DMS53 (cell line): ENCODE data around the gene AP4E1.
"Not testable (repeated sequence)": the region's sequence is repeated elsewhere in the genome, so short reads cannot be mapped to it uniquely, and the experiment has no call there.

Experiments used
- DNase-seq: peaks from one replicate; lab custom pipeline; 2025; lab: John Stamatoyannopoulos, UW

The AP4E1 gene

GRCh38 chr15:50908209-50909009, at the start of gene AP4E1:
Gene AP4E1 (plus strand): TSS chr15:50908683. CDS start chr15:50908779, 96 bp downstream.
- DNase-seq: peak; percentile 91

- no peak for DNase-seq
Observed at GRCh38 chr15:50860824-50861223, 47.7 kb upstream of the AP4E1 start.

GRCh38 chr15:50862553-50862952, 45.9 kb upstream of the AP4E1 start:
- no peak for DNase-seq

DNA sequence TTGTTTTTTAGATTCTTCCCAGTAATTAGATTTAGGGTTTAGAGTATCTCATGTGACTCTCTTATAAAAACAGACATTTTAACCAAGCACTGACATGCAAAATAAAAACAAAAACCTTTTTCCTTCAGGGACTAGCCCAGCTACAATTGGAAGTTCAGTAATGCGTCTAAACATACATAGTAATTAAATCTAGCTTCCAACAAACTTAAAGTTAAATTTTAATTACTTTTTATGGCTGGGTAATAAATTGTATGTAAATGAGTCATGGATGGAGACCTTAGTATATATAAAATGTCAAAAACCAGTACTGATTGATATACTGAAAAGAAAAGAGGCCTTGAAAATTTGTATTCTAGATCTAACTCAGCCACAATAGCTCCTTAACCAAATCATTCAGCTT, 43.6 kb upstream of the AP4E1 start:
- DNase-seq: no peak

- no peak for DNase-seq
Observed at GRCh38 chr15:50865515-50866353, 42.7 kb upstream of the AP4E1 start.

DNA sequence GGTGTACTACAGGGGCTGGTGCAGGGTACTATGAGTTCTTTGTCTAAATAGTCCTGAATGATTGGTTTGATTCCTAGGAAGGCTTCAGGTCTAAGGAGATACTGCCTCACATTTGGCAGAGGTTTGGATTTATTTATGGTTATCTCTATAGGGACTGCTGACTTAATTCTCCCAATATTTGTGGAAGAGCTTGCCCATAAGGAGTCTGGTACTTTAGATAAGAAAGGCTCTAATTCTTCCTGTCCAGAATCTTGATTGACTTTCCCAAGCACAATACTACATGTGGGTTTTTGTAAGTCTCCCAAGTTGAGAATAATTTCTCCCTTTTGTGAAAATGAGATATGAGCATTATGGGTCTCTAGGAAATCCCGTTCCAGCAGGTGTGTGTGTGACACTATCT, 36.7 kb upstream of the AP4E1 start:
- no peak for DNase-seq

DNA sequence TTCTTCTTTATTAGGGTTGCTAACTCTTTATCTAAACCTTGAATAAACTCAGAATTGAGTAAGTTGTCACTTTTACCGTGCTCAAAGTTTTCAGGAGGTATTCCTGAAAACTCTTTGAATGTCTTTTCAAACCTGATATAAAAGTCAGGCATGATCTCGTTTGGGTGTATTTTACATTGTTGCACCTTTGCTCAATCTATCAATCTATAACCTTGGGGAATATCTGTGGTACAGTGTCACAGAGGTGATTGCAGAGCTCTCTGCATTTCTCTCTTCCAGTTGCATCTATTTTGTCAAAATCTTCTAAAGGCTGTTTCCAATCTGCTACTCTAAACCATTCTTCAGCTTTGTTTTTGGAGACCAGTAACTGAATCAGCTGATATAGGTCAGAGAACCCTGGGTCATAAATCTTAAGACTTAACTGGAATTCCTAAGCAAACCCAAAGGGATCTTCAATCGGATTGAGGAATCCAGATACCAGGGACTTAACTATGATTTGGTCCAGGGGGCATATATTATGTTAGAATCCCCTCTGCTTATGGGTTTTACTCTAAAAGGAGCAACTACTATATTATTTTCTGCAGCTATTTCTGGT, 35.6 kb upstream of the AP4E1 start:
- no peak for DNase-seq

DNA sequence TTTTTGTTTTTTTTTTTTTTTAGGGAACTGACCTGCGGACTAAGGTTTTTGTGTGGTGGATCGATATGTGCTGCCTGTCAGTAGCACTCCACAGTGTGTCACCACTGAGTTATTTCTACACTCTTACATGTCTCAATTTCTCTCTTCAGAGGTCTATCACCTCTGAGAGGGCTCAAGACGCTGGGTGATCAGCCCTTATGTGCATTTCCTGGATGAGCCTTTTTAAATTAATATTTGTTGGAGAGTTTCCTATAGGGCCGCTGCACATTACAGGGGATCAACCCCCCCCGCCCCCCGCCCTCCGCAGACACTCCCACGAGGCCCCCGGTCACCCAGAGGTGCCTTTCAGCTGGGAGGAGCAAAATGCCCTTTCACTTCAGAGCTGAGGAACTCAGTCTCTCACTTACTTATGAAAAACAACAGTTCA, 34.5 kb upstream of the AP4E1 start:
- no peak for DNase-seq

DNA sequence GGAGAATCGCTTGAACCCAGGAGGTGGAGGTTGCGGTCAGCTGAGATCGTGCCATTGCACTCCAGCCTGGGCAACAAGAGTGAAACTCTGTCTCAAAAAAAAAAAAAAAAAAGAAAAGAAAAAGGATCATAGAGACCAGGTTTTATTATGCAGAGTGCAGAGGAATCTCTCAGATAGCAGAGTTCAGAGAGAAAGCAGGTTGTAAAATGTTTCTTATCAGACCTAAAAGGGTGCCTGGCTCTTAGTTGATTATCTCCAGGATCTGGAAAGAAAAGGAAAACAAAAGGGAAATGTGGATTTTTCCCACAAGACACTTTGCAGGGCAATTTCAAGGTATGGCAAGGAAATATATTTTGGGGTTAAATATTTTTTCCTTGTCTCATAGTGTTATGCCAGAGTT, 33.2 kb upstream of the AP4E1 start:
- not testable (repeated sequence) for DNase-seq

DNA sequence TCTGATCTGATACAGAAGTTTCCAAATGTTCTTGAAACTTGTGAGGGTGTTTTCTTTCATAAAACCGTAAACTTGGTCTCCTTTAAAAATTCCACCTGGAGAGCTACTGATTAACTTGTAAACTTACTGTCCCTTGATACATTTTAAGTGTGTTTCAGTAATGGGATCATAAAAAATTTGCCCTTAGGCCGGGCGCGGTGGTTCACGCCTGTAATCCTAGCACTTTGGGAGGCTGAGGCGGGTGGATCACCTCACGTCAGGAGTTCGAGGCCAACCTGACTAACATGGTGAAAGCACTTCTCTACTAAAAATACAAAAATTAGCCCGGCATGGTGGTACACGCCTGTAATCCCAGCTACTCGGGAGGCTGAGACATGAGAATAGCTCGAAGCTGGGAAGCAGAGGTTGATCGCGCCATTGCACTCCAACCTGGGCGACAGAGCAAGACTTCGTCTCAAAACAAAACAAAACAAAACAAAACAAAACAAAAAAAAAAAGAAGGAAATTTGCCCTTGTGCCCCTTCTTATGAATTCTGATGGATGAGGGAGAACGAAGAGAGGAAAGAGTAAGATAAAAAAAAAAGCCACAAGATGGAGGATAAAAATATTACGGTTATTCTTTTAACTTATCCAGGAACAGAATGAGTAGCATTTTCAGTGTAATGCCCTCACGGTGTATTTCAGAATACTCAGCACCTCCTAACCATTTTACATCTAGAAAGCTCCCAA, 32.1 kb upstream of the AP4E1 start:
- DNase-seq: no peak

DNA sequence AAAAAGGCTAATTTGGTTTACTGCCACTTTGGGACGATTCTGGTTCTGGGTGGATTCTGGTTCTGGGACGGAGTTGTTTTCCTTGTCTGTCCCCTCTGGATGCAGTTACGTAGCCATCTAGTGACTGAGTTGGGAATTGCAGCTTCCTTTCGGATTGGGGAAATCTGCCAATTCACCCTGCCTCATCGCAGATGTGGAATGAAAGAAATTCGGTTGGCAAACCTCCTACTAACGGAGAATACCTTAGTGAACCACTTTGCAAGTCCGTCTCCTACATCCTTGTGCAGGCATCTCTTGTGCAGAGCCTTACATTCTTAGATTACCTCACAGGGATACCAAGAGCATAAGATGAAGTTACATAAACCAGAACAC, 31.5 kb upstream of the AP4E1 start:
- peak; percentile 81 for DNase-seq

GRCh38 chr15:50879016-50879617, 29.4 kb upstream of the AP4E1 start:
- DNase-seq: no peak

DNA sequence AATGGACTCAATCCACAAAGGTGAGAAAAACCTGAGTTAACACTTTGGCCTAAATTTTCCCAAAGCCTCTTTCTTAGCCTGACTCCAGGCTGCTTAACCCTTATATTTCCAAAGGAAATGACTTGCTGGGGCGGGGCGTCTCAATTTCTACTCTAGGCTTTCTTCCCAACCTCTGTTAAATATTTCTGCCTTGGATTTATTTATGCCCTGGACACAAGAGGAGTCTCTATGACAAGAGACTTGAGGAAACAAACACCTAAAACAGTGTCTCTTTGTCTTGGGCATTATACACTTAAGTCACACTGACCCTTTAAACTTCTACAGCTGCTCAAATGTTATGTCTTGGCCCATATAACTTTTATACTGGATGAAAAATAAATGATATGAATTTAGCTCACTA, 28.3 kb upstream of the AP4E1 start:
- no peak for DNase-seq

DNA sequence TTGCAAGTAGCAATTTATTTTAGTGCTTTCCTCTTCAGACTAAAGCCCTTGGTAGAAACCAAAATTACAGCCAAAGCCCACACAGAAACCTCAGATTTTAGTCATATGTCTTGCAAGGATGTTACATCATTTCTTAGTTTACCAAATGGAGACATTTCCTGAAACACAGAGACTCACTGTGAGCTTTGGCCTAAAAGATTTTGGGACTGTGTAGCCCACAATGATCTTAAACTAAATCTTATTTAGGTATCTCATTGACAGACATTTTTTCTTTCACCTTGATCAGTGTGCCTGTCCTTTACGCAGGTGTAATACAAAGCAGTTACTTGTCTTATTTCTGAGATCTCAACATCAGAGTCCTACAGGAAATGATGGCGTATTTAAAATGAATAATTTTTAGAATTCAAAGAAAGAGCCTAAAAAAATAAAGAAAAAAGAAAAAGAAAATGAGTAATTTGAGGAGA, 27.8 kb upstream of the AP4E1 start:
- no peak for DNase-seq

DNA sequence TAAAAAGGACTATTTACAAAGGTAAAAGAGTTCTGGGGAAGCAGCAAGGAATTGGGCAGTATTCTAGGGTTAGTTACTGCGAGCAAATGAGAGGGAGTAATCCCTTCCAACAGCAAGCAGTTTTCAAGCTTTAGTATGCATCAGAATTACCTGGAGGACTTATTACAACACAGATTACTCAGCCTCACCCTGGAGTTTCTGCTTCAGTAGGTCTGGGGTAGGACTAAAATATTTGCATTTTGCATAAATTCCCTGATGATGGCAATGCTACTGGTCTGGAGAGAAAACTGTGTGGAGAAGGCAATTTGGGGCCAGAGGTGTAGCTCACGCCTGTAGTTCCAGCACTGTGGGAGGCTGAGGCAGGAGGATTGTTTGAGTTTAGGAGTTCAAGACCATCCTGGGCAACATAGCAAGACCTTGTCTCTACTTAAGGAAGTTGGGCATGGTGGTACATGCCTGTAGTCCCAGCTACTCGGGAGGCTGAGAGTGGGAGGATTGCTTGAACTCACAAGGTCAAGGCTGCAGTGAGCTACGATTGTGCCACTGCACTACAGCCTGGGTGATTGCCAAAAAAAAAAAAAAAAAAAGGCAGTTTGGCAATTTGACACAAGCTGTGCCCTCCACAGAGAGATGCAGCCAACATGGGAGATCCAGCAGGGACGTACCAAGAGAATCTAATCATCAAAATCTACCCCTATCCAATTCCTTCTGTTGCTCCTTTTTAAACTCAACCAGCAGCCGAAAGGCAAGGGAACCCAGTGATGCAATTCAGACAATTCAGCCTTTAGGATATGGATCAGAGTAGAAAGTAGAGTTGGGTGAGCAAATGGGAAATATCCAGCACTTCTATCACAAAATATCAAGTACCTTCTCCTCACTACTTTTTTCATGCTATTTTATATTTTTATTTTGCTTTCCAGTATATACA, 27.1 kb upstream of the AP4E1 start:
- no peak for DNase-seq

GRCh38 chr15:50883903-50884302, 24.6 kb upstream of the AP4E1 start:
- peak; percentile 3 for DNase-seq

- DNase-seq: no peak
Observed at GRCh38 chr15:50884540-50884939, 23.9 kb upstream of the AP4E1 start.

GRCh38 chr15:50886139-50886467, 22.4 kb upstream of the AP4E1 start:
- DNase-seq: no peak

DNA sequence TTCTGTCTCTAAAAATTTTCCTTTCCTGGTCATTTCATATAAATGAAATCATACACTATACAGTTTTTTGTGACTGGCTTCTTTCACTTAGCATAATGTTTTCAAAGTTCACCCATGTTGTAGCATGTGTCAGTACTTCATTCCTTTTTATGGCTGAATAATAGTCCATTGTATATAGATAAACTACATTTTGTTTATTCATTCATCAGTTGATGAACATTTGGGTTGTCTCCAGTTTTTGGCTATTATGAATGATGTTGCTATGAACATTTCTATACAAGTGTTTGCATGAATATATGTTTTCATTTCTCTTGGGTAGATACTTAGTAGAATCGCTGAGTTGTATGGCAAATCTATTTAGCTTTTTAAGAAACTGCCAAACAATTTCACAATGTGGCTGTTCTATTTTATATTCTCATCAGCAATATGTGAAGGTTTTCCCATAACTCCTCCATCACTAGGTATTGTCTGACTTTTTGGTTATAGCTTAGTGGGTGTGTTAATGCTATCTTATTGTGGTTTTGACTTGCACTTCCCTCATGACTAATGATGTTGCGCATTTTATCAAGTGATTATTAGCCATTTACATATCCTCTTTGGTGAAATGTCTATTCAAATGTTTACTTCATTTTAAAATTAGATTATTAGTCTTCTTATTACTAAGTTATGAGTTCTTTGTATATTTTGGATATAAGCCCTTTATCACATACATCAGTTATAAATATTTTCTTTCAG, 21.7 kb upstream of the AP4E1 start:
- no peak for DNase-seq

DNA sequence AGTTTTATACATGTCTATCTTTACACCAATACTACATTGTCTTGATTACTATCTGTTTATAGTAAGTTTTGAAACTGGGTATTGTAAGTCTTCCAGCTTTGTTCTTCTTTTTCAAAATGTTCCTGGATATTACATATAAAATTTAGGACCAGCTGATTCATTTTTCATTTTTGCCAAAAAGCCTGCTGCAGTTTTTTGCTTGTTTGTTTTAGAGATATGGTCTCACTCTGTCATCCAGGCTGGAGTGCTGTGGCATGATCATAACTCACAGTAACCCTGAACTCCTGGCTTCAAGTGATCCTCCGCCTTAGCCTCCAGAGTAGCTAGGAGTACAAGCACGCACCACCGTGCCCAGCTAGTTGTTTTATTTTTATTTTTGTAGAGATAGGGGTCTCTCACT, 20.4 kb upstream of the AP4E1 start:
- no peak for DNase-seq
